Measurements from ENCODE around the gene OR10T2.

DNA sequence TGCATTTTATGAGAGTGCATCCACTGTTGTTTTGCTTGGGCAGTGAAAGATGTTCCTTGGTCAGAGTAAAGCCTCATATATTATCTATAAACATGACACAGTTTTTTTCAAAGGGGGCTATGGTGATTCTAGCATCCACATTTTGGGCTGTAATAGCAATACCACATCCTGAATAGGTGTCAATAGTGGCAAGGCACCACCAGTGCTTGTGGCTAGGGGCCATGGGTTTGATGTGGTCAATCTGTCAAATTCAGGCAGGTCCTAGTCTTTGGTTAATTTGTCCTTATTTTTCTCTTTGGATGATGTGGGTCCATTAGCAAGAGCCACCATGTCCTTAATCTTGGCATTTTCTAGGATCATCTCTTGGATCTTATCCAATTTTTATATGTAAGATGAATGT lies 32.5 kb downstream of the OR10T2 start:
- TF ChIP-seq CTCF (IDR thresholded peaks at IDR 0.05) (no peak), POLR2A (IDR thresholded peaks at IDR 0.05) (no peak)

Measured in uterus (tissue), 2 donors.